ENCODE measurements around the gene OR52M1.

OR52M1 gene

GRCh38 chr11:4569075-4569474 is 24.1 kb downstream of the OR52M1 start:
- DNase-seq (ENCODE audit: low spot score): no peak

DNA sequence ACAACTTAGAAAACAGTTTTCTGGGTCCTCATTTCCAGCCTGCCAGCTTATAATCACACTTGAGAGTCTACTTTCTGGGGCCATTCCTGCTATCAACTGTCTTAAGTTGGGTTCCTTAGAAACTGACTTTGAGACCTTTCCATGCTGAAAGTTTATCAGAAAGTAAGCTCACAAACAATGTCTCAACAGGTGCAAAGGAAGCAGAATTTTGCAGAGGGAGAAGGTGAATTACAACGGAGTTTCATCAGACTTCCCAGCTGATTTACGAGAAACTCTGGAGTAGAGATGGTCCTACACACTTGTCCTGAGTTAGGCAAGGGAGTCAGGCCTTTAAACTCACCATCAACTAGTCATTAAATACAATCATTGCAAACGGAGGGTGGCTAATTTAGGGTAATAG is 31.9 kb downstream of the OR52M1 start:
- no peak for DNase-seq (ENCODE audit: low spot score)

DNA sequence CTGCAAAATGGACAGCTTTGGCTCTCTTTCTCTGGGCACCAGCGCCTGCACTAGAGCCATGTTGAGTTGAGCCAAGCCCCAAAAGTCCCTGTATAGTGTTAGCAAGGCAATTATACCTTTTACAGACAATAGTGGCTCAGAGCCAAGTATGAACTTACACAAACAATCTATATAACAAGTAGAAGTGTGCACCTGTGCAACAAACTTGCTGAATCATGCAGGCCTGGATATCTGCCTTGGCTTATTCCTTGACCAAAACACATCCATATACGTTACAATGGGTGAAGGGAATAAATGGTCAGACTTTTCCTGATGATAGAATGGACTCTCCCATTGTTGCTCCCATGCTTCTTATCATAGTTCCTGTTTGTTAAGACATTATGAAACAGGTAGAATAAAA is 32.8 kb downstream of the OR52M1 start:
- no peak for DNase-seq (ENCODE audit: low spot score)

- no peak for DNase-seq (ENCODE audit: low spot score)
Measured at GRCh38 chr11:4578624-4579023, 33.6 kb downstream of the OR52M1 start.

GRCh38 chr11:4580124-4580523 is 35.1 kb downstream of the OR52M1 start:
- no peak for DNase-seq (ENCODE audit: low spot score)

GRCh38 chr11:4581443-4581842 is 36.5 kb downstream of the OR52M1 start, which contains the start of gene OR52I2:
Gene OR52I2 (plus strand): TSS chr11:4581743.
- no peak for DNase-seq (ENCODE audit: low spot score)

DNA sequence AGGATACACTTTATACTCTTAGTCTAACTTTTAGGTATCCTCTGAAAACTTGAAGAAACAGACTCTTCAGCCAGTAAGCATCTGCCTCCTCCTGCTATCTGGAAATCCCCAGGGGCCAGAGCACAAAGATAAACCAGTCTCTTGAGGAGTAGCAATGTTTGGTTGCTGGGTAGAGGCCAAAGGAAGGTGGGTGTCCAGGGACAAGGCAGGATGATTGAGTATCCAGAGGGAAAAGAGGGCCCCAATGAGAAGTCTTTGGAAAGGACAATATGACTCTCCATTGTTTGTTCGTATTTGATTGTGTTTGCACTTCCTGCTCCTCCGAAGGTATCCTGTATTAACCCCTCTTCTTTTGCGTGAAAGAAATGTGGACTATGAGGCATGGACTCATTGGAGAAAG is 44.0 kb downstream of the OR52M1 start:
- DNase-seq (ENCODE audit: low spot score): no peak

GRCh38 chr11:4593739-4594138 is 48.7 kb downstream of the OR52M1 start, which contains the start of gene OR52I1:
Gene OR52I1 (plus strand): TSS chr11:4594039. CDS start chr11:4594039, 0 bp downstream.
- no peak for DNase-seq (ENCODE audit: low spot score)

All from HuH-7.5 (cell line).